Embryonic facial prominence (tissue), 1 donor: ENCODE results near the gene IL11.

Source experiments
- DNase-seq: peaks from one replicate; pipeline ENCODE4 v3.0.0-alpha.2; 2016; ENCODE audit errors: extremely low spot score

The IL11 gene

GRCh38 chr19:55372316-55373081, 2.2 kb upstream of the IL11 start:
- no peak for DNase-seq

GRCh38 chr19:55369653-55370304, 484 bp downstream of the IL11 start:
- no peak for DNase-seq

- no peak for DNase-seq
Observed at GRCh38 chr19:55368701-55369563, 1.3 kb downstream of the IL11 start.

DNA sequence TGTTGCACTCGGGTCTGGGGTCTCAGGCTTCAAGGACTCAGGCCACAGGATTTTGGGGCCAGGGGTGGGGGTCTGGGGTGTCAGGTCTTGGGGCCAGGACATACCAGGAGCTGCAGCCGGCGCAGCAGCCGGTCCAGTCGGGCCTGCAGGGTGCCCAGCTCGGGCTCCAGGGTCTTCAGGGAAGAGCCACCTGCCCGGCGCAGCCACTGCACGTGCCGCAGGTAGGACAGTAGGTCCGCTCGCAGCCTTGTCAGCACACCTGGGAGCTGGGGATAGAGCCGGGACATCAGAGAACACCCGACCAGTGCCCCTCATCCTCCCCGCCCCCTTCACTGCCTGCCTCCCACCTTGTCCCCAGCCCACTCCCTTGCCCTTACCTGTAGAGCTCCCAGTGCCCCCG, 2.2 kb downstream of the IL11 start:
- DNase-seq = no peak

DNA sequence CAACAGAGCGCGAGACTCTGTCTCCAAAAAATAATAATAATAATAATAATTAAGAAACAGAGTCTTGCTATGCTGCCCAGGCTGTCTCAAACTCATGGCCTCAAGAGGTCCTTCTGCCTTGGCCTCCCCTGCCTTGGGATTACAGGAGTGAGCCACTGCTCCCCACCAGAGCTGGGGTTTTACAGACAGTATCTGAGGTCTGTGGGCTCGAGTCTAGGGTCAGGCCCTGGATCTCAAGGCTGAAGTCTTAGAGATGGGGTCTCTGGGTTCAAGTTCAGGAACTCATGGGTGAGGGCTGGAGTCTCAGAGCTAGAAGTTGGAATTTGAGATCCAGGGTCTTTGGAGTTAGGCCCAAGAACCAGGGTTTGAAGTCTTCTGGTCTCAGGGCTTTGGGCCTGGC, 3.5 kb downstream of the IL11 start:
- DNase-seq = no peak

- DNase-seq = no peak
Observed at GRCh38 chr19:55365964-55366363, 4.3 kb downstream of the IL11 start.

- no peak for DNase-seq
Observed at GRCh38 chr19:55365245-55365644, 5.0 kb downstream of the IL11 start.

GRCh38 chr19:55362990-55363716, 7.1 kb downstream of the IL11 start, which contains the start of gene GARIN5B:
Gene GARIN5B, minus strand, starts transcription at chr19:55363260. Its CDS starts 194 bp downstream, at chr19:55363066.
- DNase-seq = no peak

DNA sequence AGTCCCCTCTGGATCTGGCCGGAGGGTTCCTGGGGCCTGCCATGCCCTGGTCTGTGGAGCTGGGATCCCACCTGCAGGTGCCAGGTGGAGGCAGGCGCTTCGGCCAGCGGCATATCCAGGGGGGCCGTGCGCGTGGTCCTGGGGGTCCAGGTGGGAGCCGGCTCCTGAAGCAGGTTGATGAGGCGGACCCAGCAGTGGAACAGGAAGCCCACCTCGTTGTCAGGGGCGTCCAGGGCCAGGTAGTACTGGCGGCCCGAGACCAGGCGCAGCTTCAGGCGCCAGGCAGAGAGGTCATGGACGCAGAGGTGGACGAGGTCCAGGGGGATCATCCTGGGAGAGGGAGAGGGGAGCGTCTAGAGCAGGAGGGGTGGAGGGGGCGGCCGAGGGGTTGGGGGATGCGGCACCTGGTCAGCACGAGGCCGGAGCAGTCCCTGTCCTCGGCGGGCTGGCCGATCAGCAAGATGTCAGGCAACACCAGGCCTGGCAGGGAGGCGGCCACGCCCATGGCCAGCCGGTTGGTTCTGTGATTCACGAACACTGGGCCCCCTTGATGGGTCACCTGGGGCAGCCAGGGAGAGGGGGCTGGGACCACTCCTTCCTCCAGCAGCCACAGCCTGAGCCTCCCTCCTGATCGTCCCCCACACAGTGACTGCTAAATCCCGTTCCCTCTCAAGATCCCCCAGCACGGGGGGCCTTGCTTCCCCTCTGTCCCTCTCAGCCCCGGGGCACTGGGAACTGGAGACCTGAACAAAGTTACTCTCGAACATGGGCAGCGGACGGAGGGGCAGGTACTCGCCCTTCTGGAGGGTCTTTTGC, 7.9 kb downstream of the IL11 start:
- DNase-seq = no peak

DNA sequence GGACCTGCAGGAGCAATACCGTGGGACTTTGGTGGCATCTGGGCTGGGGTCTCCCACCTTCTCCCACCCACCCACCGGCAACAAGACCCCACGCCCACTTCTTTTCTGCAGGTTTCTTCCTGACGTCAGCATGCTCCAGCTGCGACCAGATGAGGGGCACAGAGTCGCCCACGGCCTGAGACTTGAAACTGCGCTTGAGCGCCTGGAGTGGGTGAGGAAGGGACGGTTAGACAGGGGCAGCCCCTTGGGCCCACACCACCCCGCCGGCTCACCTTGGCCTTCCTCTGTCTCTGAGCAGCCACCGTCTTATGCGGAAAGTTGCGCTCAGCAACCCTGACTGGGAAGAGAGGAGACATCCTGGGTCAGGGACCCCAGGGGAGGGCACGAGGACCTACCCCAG, 9.4 kb downstream of the IL11 start:
- DNase-seq = no peak

DNA sequence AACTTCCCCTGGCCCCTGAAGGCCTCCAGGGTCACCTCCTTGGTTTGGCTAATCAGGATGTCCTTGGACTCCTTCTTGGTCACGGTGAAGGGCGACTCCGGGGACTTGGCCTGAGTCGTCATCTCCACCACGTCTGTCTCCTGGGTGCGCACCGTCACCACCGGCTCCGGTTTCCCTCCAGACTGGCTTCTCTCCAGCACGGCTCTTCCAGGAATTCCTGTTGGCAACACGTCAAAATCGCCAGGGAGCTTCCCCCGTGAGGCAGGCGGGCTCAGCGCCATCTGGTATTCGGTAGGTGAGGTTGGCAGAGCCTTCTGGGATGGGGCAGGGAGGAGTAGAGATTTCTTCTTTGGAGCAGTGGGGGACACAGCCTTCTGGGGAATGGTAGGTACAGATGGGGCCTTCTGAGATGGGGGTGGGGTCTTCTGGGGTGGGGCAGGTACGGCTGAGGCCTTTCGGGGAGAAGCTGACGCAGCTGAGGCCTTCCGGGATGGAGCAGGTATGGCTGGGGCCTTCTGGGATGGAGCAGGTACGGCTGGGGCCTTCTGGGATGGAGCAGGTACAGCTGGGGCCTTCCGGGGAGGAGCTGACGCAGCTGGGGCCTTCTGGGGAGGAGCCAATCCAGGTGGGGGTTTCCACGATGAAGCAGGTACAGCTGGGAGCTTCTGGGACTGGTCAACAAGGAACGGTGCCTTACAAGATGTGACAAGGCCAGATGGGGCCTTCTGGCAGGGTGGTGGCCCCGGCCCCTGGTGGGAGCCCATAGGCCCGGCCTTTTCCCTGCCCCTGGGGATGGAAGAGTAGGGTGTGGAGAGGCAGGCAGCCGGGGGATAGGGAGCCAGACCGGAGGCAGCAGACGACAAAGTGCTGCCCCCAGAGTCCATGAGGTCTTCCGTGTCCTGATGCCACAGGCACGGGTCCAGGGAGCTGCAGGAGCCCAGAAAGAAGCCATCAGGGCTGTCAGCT, 11.0 kb downstream of the IL11 start:
- DNase-seq = no peak

DNA sequence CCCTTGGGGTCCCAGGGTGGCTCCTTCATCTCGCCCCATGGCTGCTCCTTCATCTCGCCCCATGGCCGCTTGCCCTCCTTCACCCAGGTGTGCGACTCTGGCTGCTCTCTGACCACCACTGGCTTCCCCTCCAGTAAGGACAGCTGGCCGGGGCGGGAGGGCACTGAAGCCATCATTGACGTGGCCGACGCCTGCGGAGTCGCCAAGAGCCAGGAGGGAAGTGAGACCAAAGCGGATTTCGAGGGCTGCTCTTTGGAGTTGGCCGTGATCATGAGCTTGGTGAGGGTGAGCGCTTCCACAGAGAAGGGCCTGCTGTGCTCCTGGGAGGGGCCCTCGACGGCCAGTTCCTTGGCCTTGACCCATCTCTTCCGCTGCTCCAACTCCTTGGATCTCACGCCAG, 11.8 kb downstream of the IL11 start:
- no peak for DNase-seq

- no peak for DNase-seq
Observed at GRCh38 chr19:55355213-55355821, 14.9 kb downstream of the IL11 start.

- no peak for DNase-seq
Observed at GRCh38 chr19:55354698-55355212, 15.5 kb downstream of the IL11 start, which contains the start of gene COX6B2. Gene COX6B2, minus strand, starts transcription at chr19:55354719. Its CDS starts 198 bp downstream, at chr19:55354521.

DNA sequence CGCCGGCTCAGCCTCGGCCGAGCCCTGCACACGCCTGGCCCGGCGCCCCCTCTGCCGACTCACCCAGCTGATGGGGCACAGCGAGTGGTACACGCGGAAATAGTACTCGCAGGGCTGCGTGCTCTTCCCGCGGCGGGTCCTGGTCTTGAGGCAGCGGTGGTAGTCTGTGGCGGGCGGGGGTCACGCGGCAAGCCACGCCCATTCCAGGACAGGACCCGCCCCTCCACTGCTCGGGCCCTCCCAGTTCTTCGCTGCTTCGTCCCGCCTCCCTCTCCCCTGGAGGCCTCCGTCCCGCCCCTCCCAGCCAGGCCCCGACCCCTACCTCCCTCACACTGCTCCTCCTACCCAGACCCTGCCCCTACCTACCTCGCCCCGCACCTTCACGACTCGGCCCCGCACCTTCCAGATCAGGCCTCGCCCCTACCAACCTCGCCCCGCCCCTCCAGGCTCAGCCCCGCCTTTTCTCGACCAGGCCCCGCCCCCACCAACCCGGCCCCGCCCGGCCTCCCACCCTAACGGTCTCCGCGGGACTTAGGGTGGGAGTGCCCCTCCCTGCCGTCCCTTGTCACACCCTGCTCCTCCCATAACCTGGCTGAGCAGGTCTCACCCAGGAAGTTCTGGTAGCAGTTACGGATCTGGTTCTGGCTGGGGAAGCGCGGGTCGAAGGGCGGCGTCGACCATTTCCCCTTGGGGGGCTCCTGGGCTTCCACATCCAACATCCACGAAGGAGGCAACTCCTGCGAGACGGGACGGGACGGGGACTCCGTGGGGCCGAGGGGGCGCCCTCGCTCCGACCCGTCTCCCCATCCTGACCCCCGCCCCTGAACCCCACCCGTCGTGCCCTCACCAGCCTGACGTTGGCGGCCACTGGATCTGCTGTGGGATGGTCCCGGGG, 16.2 kb downstream of the IL11 start:
- DNase-seq = peak; percentile 40

DNA sequence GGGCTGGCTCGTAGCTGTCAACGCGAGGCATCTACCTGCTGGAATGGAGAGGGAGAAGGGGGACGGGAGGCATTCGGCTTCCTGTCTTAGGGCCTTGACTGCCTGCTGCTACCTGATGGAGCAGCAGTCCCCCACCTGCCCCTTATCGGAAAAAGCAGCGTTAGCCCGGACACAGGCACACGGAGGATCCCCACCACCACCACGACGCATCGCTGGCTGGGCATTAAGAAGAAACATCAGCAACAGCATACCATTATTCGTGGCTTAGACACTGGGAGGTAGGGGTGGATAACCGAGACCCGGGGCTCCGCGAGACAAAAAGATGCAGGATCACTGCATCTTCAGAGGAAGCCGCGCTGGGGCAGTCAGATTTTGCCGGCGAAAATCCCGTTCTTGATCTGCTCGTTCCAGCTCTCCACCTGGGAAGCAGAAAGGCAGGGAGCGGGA, 16.9 kb downstream of the IL11 start:
- no peak for DNase-seq

- DNase-seq = no peak
Observed at GRCh38 chr19:55352549-55353145, 17.6 kb downstream of the IL11 start.
